ENCODE measurements around the gene CACNA1G. TPM values are rescaled to one million over a fixed set of nuclear protein-coding genes. Genes with fewer than 3 reads are reported as not detected.

Gene CACNA1G
- total RNA-seq, 1 donor from 2014 or later: 1.6 TPM

DNA sequence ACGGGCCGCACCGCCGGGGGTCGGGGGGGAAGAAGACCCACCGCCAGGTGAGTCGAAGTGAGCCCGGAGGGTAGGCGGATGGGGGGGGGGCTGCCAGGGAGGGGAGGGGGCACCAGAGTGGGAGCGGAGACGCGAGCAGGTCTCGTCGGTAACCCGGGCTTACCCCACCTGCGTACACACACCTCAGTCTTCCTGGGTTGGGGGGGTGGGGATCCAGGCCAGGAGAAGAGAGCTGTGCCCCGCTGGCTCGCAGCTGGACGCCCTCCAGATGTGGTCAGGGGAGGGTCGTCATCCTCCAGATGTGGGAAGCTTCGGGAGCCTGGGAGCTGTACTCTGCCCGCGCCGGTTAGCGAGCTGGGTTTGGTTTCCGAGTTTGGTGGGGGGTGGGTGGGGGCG lies 1.2 kb downstream of the CACNA1G start:
- Histone ChIP-seq H3F3A (ENCODE audit: low read depth) (peaks cover 54% of the 10 kb centered on the region), H2AFZ (replicated peaks) (no peak overlapping the region), H3K4me3 (peak overlapping the region; percentile 86), H3K79me2 (ENCODE audit: low read depth) (no peaks in the 10 kb centered on the region), H3K27me3 (peaks cover 92% of the 10 kb centered on the region), H3K9ac (no peak overlapping the region), H3K27ac (no peak overlapping the region), H4K20me1 (ENCODE audit: low read depth) (peaks cover 27% of the 10 kb centered on the region), H3K4me1 (peaks cover 71% of the 10 kb centered on the region), H3K4me2 (peak overlapping the region; percentile 100), H3K9me3 (ENCODE audit: low read depth) (no peaks in the 10 kb centered on the region), H3K36me3 (no peaks in the 10 kb centered on the region)
- H3K27ac Mint-ChIP-seq: no peak overlapping the region
- no peak for DNase-seq (ENCODE audit: low spot score)
- H3K4me1 Mint-ChIP-seq: peaks cover 60% of the 10 kb centered on the region
- TF ChIP-seq EZH2 (IDR thresholded peaks at IDR 0.05): no peak
- peak; percentile 71 for TF ChIP-seq EZH2phosphoT487 (IDR thresholded peaks at IDR 0.05)
- no peaks in the 10 kb centered on the region for H3K9me3 Mint-ChIP-seq
- H3K4me3 Mint-ChIP-seq: peak overlapping the region; percentile 87
- H3K36me3 Mint-ChIP-seq: no peaks in the 10 kb centered on the region
- peaks cover 38% of the 10 kb centered on the region for H3K27me3 Mint-ChIP-seq (ENCODE audit: insufficient read depth, low read depth)

DNA sequence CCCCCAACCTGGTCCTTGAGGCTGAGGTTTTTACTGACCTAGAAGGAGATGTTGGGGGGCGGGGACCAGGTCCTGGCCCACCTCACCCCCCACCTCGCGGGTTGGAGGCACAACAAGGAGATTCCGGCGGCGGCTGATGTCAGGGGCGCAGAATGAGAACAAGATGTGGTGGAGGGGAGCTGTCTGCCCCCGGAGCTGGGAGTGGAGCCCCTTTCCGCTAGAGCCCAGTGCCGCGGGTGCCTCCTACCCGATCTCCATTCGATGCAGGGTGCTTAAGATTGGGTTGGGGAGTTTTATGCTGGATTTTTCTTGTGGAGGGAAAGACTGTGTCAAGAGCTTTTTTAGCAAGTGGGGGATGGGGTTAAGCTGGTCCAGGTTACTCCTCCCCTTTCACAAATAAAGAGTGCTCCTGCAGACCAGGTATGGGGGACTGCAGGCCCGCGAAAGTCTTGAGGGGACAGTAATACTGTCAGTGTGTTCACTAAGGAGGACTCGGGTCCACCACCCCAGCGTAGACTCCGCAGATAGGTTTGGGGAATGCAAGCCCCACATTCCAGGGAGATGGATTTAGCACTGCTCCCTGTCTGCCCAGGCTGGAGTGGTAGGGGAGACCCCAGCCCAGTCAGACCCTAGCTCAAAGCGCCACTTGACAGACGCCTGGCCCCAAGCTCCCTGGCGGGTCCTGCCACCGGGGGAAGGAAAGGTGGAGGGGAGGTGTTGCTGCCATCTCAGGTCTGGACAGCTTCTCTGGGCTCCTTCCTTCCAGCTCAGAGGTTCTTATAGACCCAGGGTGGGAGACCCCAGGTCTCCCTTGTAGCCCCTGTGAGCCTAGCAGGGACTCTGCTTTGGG lies 2.0 kb downstream of the CACNA1G start:
- peak overlapping the region; percentile 100 for H3K4me2 ChIP-seq
- peaks cover 64% of the 10 kb centered on the region for H3K4me1 ChIP-seq
- H3K36me3 ChIP-seq: no peaks in the 10 kb centered on the region
- Mint-ChIP-seq H3K4me3 (peak overlapping the region; percentile 87), H3K27ac (no peak overlapping the region), H3K9me3 (no peaks in the 10 kb centered on the region), H3K4me1 (peaks cover 62% of the 10 kb centered on the region), H3K27me3 (ENCODE audit: insufficient read depth, low read depth) (peaks cover 35% of the 10 kb centered on the region), H3K36me3 (no peaks in the 10 kb centered on the region)
- no peak for DNase-seq (ENCODE audit: low spot score)
- peaks cover 53% of the 10 kb centered on the region for H3F3A ChIP-seq (ENCODE audit: low read depth)
- peak; percentile 84 for TF ChIP-seq EZH2phosphoT487 (IDR thresholded peaks at IDR 0.05)
- TF ChIP-seq, protein P1, sequence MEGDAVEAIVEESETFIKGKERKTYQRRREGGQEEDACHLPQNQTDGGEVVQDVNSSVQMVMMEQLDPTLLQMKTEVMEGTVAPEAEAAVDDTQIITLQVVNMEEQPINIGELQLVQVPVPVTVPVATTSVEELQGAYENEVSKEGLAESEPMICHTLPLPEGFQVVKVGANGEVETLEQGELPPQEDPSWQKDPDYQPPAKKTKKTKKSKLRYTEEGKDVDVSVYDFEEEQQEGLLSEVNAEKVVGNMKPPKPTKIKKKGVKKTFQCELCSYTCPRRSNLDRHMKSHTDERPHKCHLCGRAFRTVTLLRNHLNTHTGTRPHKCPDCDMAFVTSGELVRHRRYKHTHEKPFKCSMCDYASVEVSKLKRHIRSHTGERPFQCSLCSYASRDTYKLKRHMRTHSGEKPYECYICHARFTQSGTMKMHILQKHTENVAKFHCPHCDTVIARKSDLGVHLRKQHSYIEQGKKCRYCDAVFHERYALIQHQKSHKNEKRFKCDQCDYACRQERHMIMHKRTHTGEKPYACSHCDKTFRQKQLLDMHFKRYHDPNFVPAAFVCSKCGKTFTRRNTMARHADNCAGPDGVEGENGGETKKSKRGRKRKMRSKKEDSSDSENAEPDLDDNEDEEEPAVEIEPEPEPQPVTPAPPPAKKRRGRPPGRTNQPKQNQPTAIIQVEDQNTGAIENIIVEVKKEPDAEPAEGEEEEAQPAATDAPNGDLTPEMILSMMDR (IDR thresholded peaks at IDR 0.05): no peak
- peak; percentile 87 for TF ChIP-seq EZH2 (IDR thresholded peaks at IDR 0.05)
- peaks cover 27% of the 10 kb centered on the region for H4K20me1 ChIP-seq (ENCODE audit: low read depth)
- no peaks in the 10 kb centered on the region for H3K79me2 ChIP-seq (ENCODE audit: low read depth)
- no peak overlapping the region for H2AFZ ChIP-seq (replicated peaks)
- H3K9ac ChIP-seq: no peak overlapping the region
- H3K9me3 ChIP-seq (ENCODE audit: low read depth): no peaks in the 10 kb centered on the region
- H3K4me3 ChIP-seq: peak overlapping the region; percentile 86
- H3K27ac ChIP-seq: no peak overlapping the region
- H3K27me3 ChIP-seq: peaks cover 85% of the 10 kb centered on the region

DNA sequence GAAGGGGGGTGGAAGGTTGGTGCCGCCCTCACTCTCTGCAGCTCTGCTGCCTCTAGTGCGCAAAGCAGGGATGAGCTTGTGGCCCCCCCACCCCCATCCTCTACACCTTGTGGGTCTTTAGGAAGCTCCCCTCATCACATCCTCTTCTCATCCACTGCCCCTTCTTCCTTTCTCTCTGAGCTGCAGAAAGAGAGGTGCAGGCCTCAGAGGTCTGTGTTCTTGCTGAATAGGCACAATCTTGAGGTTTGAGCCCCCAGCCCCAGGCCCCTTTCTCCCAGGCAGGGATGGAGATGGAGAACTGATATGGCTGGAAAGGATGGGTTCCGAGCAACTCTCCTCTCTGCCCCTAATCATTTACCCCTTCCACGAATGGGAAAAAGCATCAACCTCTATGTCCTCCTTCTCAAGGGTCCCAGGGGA lies 2.6 kb downstream of the CACNA1G start:
- no peak for DNase-seq (ENCODE audit: low spot score)
- Histone ChIP-seq H3K79me2 (ENCODE audit: low read depth) (no peaks in the 10 kb centered on the region), H3K4me3 (no peak overlapping the region), H3K4me1 (peaks cover 60% of the 10 kb centered on the region), H3K36me3 (no peaks in the 10 kb centered on the region), H3K4me2 (peak overlapping the region; percentile 100), H3K27me3 (peaks cover 79% of the 10 kb centered on the region), H3K9me3 (ENCODE audit: low read depth) (no peaks in the 10 kb centered on the region), H4K20me1 (ENCODE audit: low read depth) (peaks cover 24% of the 10 kb centered on the region), H3F3A (ENCODE audit: low read depth) (peaks cover 46% of the 10 kb centered on the region), H2AFZ (replicated peaks) (no peak overlapping the region), H3K9ac (no peak overlapping the region), H3K27ac (no peak overlapping the region)
- peaks cover 28% of the 10 kb centered on the region for H3K27me3 Mint-ChIP-seq (ENCODE audit: insufficient read depth, low read depth)
- peaks cover 65% of the 10 kb centered on the region for H3K4me1 Mint-ChIP-seq
- no peaks in the 10 kb centered on the region for H3K36me3 Mint-ChIP-seq
- no peak for TF ChIP-seq EZH2phosphoT487 (IDR thresholded peaks at IDR 0.05)
- TF ChIP-seq, protein P1 (IDR thresholded peaks at IDR 0.05): peak; percentile 13
- TF ChIP-seq EZH2 (IDR thresholded peaks at IDR 0.05): no peak
- no peak overlapping the region for H3K27ac Mint-ChIP-seq
- H3K9me3 Mint-ChIP-seq: no peaks in the 10 kb centered on the region
- H3K4me3 Mint-ChIP-seq: peak overlapping the region; percentile 87

DNA sequence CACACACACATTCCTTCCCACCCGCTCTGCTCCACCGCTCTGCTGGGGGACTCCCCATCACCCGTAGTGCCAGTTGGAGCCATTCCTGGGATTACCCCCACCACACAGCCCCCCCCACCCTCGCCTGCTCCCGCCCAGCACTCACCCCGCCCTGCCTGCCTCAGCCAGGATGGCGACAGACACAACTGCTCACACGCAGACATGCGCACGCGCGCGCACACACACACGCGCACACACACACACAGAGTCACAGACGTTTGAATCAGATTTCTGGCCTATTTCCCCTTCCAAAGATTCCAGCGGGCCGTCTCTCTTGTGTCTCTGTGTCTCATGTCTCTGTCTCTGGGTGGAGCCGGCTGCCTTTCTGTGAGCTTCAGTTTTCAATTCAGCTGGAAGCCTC lies 4.4 kb downstream of the CACNA1G start:
- H2AFZ ChIP-seq (replicated peaks): no peak overlapping the region
- H3K9me3 ChIP-seq (ENCODE audit: low read depth): no peaks in the 10 kb centered on the region
- H3K36me3 ChIP-seq: no peaks in the 10 kb centered on the region
- Mint-ChIP-seq H3K27ac (peak overlapping the region; percentile 46), H3K4me1 (peaks cover 68% of the 10 kb centered on the region), H3K4me3 (peak overlapping the region; percentile 72), H3K36me3 (no peaks in the 10 kb centered on the region), H3K9me3 (no peaks in the 10 kb centered on the region), H3K27me3 (ENCODE audit: insufficient read depth, low read depth) (peaks cover 18% of the 10 kb centered on the region)
- peaks cover 13% of the 10 kb centered on the region for H4K20me1 ChIP-seq (ENCODE audit: low read depth)
- no peak overlapping the region for H3K4me3 ChIP-seq
- H3K4me1 ChIP-seq: peaks cover 56% of the 10 kb centered on the region
- H3K4me2 ChIP-seq: peak overlapping the region; percentile 55
- peaks cover 60% of the 10 kb centered on the region for H3K27me3 ChIP-seq
- H3F3A ChIP-seq (ENCODE audit: low read depth): peaks cover 28% of the 10 kb centered on the region
- TF ChIP-seq EZH2 (IDR thresholded peaks at IDR 0.05) (no peak), EZH2phosphoT487 (IDR thresholded peaks at IDR 0.05) (no peak)
- TF ChIP-seq, protein P1 (IDR thresholded peaks at IDR 0.05): no peak
- H3K27ac ChIP-seq: no peak overlapping the region
- H3K9ac ChIP-seq: no peak overlapping the region
- no peaks in the 10 kb centered on the region for H3K79me2 ChIP-seq (ENCODE audit: low read depth)
- no peak for DNase-seq (ENCODE audit: low spot score)
